Activated CD4-positive, alpha-beta T cell treated with anti-CD3 and anti-CD28 coated beads, Interleukin-2, amount 50 U/mL, for 48 hours (primary cell): ENCODE data around the gene DNAH17.

Source experiments
- DNase-seq, 2 experiments: peaks; one replicate each; pipeline ENCODE4 v3.0.0-alpha.2; 2020

Gene DNAH17

DNA sequence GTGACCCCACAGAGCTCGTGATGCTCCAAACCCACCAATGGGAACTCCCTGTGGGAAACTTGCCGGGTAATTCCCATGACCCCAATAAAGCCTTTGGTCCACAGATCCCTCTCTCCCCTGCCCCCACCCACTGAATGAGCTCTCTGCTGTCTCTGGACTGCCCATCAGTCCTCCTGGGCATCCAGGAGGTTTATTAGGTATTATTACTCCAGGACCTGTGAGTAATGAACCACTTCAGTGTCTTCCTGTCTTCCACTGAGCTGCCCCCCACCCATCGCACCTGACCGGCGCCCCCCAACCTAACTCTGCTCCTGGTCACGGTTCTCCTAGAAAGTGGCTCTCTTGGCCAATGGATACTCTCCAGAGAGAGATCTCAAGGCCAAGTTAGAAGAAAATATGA, 28.7 kb upstream of the DNAH17 start:
- DNase-seq = no peak

DNA sequence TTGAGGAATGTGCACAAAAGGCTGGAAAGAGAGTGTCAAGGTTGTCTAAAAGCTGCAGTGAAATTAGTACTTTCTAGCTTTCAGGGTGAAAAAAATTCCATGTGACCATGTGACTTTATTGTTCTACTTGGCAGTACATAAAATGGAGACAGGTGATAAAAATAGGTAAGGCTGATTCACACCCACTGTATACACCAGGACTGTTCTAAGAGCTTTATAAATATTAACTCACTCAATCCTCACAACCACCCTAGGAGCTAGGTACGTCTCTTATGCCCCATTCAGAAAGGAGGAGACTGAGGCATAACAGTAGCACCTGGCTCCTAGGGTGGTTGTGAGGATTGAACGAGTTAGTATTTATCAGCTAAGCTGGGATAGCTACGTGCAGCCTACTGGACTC, 28.2 kb upstream of the DNAH17 start:
- DNase-seq = no peak

GRCh38 chr17:78602246-78602645, 25.1 kb upstream of the DNAH17 start:
- no peak for DNase-seq

DNA sequence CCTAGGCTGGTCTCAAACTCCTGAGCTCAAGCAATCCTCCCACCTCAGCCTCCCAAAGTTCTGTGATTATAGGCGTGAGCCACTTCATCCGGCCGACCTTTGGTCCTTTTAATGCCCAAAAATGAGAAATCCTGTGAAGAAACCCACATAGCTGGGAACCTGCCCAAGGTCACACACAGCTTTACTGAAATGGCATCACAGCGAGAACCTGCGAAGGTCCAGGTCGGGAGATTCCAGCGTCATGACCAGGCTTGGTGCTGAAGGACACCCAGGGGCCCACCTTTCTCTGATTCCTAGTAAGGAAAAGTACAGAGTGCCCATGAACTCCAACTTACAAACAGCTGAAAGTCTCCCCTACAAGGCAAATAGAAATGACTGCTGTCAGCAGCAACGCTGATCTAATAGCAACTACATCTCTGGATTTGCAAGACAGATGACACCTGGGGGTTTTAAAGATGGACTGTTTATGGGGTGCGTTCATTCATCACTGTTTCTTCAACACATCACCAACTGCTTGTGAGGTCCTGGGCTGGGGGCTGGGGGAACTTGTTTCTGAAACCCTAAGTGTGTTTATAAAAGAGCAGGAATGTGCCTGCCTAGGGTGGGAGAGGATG, 24.5 kb upstream of the DNAH17 start:
- DNase-seq = no peak

DNA sequence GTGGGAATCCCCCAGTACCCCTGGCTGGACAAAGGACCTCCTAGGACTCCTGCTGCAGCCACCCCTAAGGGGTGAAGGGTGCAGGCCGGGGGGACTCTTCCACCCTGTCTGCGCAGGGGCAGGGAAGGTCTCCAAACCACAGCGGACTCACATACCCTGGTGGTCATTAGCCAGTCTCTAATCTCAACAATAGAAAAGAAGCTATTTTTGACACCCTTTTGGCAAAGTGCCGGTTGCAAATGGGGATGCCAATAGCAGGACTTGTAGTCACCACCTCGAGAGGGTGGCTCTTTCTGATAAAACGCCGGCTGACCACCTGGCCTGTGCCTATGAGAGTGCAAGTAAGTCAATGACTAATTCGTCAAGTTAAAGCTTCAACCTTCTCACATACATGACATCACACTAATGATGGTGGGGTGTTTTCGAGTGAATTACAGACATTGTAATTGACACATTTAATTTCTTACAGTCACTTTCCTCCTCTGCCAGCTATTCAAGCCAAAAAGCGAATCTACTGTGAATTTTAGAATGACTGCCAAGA, 23.1 kb upstream of the DNAH17 start:
- no peak for DNase-seq

GRCh38 chr17:78599419-78599818, 22.2 kb upstream of the DNAH17 start:
- DNase-seq = no peak

DNA sequence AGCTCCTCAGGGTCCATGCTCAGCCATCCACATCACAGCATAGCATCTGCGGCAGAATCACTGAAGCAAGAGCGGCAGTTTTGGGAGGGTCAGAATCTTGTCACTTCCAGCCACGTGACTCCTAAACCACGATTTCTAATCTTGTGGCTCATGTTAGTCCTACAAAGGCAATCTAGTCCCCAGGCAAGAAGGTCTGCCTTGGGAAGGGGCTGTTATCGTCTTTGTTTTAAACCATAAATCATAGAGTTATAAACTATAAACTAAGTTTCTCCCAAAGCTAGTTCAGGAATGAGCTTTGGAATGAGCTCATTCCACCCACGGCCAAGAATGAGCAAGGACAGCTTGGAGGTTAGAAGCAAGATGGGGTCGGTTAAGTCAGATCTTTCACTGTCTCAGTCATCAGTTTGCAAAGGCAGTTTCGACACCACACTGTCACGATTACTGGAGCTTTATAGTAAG, 20.8 kb upstream of the DNAH17 start:
- DNase-seq = no peak

DNA sequence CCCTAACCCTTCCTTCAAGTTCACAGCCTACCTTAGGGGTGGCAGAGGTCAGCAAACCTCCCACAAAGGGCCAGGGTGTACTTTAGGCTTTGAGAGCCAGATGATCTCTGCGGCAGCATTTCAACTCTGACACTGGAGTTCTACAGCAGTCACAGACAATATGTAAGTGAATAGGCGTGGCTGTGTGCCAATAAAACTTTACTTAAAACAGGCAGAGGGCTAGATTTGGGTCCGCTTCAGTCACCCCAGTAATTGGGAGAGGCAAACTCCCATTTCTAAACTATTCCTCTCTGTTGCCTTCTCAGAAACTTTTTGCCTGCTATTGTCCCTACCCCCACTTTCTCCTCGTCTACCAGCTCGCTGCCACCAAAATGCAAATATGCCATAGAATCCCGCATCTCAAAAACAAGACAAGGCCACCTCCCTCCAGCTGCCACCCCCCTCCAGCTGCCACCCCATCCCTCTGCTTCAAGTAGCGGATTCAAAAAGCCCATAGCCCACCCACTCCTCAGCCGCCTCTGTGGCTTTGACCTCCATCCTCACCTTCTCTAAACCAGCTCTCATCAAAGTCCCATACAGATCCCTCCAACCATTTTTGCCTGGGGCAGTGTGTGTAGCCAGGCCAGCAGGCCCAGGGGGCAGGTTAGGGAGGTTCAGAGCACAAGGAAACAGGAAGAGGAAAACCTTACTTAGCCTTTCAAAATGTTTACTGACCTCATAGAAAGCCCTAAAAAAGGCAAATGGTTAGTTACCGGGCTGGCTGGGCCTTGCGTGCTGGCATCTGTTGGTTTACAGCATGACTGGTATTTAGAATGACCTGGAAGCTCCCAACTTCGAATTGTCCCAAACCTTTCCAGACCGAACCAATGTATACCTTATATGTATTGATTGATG, 19.9 kb upstream of the DNAH17 start:
- no peak for DNase-seq

DNA sequence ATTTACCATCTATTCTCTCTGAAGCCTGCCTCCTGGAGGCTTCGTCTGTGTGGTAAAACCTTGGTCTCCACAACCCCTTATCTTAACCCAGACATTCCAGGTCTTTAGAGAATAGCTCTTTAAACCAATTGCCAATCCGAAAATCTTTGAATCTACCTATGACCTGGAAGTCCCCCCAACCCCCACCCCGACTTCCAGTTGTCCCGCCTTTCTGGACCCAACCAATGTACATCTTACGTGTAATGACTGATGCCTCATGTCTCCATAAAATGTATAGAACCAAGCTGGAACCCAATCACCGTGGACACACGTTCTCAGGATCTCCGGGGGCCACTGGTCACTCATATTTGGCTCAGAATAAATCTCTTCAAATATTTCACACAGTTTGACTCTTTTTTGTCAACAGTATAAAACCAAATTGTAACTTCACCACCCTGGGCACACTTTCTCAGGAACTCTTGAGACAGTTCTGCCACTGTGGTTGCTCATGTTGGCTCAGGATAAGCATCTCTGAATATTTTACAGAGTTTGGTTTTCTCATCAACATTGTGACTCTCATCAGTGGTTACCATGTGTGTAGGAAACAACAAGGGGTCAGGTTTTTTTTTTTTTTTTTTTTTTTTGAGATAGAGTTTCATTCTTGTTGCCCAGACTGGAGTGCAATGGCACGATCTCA, 18.1 kb upstream of the DNAH17 start:
- DNase-seq = no peak

DNA sequence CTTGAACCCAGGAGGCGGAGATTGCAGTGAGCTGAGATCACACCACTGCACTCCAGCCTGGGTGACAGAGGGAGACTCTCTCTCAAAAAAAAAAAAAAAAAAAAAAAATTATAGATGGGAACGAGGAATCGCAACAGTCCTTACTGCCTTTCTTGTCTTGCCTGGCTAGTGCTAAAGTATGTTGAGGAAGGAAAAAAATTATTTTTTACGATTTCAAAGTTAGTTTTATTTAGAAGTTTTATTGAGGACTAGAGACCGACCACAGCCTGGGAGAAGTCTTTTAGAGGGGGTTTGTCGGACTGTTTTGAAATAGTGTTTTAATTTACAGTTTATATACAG, 15.8 kb upstream of the DNAH17 start:
- DNase-seq = no peak

DNA sequence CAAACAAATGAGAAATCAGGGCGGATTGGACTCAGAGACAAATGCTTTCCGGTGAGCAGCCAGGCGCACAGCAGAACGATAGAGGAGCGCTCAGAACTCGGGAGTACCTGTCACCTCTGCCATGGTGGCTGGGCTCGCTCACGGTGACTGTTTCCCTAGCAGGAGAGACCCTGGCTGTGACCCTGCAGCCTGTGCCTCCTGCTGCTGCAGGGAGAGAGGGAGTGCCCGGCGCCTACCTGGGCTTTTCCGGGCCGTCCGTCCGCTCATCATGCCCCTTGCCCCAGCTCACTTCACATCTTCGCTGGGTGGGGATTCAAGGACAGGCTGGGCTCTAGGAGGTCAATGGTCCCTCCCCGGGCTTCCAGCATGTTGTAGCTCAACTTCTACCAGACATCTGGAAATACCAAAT, 14.1 kb upstream of the DNAH17 start:
- no peak for DNase-seq

GRCh38 chr17:78589885-78590284, 12.7 kb upstream of the DNAH17 start:
- no peak for DNase-seq

GRCh38 chr17:78589031-78589675, 12.0 kb upstream of the DNAH17 start:
- DNase-seq = no peak

GRCh38 chr17:78588258-78589030, 11.2 kb upstream of the DNAH17 start:
- no peak for DNase-seq

GRCh38 chr17:78585006-78585630, 7.9 kb upstream of the DNAH17 start:
- no peak for DNase-seq

DNA sequence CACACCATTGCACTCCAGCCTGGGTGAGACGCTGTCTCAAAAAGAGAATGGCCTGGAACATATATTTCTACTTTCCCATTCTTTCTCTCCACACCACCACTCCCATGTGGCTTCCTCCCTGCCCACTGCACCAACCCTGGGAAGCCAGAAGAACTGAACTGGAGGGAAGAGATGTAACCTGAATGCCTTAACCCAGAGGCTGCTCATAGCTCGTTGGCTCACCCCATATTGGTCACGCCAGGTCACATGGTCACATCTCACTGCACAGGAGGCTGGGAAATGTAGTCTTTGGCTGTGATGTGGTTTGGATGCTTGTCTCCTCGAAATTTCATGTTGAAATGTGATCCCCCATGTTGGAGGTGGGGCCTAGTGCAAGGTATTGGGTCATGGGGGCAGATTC, 5.9 kb upstream of the DNAH17 start:
- no peak for DNase-seq

DNA sequence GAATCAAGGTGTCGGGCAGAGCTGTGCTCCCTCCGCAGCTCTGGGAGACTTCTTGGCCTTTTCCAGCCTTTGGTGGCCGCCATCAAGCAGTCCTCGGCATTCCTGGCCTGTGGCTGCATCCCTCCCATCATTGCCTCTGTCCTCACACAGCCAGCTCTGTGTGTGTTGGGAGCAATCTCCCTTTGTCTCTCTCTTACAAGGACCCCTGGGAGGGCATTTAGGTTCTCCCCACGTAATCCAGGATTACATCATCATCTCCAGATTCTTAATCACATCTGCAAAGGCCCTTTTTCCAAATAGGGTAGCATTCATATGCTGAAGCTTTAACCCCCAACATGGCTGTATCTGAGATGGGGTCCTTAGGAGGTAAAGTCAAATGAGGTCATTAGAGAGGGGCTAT, 4.1 kb upstream of the DNAH17 start:
- DNase-seq = no peak

DNA sequence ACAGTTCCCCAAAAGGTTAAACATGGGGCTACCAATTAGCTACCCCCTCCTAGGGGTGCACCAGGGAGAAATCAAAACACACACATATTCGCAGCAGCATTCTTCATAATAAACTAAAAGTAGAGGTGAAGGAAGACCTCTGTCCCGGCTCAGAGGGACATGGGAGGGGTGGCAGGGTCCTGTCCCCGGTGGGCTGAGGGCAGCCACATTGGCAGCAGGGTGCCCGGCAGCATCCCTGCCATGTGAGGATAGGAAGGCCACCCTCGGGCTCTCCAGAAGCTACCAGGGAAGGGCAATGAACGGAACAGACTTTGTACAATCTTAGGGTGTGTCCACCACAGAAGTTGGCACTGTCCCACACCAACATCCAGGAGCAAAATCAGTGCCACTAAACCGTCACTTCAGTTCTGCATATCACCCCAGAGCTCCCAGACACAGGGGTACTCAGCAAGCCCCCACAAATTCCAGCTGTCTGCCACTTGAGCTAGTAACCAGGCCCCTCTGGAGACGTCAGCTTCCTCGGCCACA, 3.1 kb upstream of the DNAH17 start:
- DNase-seq = no peak

DNA sequence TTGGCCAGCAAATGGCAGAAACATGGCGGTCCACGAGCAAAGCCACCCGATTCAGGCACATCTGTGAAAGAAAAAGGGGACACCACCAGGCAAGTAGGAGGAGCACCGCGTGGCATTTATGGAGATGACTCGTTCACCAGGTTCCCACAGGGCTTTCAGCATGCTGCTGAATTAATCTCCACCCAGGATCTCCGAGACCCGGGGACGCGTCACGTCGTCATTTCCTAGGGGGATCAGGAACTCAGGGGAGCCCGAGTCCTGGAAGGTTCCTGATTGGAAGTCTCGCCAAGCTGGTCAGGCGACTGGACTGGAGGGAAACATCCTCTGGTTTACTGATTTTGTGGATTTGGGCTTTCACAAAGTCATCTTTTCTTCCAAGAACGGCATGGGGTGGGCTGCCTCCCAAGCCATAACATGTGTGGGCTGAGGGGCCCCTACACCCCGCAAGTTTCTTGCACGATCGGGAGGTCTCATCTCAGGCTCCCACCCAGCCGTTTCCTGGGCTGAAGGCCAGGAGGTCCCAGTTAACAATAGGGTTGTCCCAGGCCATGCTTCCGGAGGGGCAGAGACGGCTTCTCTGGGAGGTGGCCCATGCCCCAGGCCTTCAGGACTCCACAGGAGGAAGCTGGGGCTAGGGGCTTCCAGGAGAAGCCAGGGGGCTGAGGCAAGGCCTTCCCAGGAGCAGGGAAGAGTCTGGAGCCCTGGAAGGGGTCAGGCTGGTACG, 645 bp downstream of the DNAH17 start:
- DNase-seq = no peak

- no peak for DNase-seq
Observed at GRCh38 chr17:78575899-78576298, 1.3 kb downstream of the DNAH17 start.

DNA sequence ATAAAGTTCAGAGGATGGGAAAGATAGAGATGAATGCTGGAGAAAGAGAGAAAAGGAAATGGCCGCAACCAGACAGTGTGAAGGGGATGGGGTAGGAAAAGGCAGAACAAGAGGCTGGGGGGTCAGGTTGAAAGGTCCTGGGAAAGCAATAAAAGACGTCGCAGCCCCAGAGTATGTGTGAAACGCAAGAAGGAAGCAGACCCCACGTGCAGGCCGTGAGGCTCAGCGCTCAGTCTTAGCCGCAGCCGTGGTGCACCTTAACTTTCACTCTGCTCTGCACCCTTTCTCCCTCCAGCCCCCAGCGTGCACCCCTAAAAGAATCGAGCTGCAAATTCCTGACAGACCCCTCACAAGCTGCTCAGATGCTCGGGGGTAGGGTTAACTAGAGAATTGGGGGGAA, 1.9 kb downstream of the DNAH17 start:
- no peak for DNase-seq
